Suprapubic skin (tissue), 4 donors: Measurements from ENCODE around the gene SPTAN1. TPM values are rescaled to one million over a fixed set of nuclear protein-coding genes. Genes with fewer than 3 reads are reported as not detected.

Experiments used
- DNase-seq, 2 donors: peaks; one replicate each; pipeline ENCODE4 v3.0.0-alpha.2; 2019; ENCODE audit warnings: low spot score in 2 of 2
- H3K27ac ChIP-seq: fragments of 200-600 bp; sonication (generic); one replicate; pipeline ENCODE4 v1.5.1; 2019
- H3K27me3 ChIP-seq: fragments of 200-600 bp; sonication (generic); one replicate; pipeline ENCODE4 v1.5.1; 2019
- H3K36me3 ChIP-seq: fragments of 200-600 bp; sonication (generic); one replicate; pipeline ENCODE4 v1.5.1; 2019
- H3K4me1 ChIP-seq: fragments of 200-600 bp; sonication (generic); one replicate; pipeline ENCODE4 v1.5.1; 2019
- H3K4me3 ChIP-seq: fragments of 200-600 bp; sonication (generic); one replicate; pipeline ENCODE4 v1.5.1; 2019; ENCODE audit warnings: mild to moderate bottlenecking
- H3K9me3 ChIP-seq: fragments of 200-600 bp; sonication (generic); one replicate; pipeline ENCODE4 v1.5.1; 2019
- EP300 ChIP-seq: sonication (generic); formaldehyde crosslinking; IDR thresholded peaks from one replicate; pipeline ENCODE4 v1.6.1; 2017; ENCODE audit warnings: antibody characterized with exemption
- POLR2A ChIP-seq, 2 donors: fragments of 450-650 bp; IDR thresholded peaks; one replicate each; pipeline ENCODE4 v1.6.1; 2017; ENCODE audit warnings: antibody characterized with exemption in 2 of 2, mild to moderate bottlenecking in 2 of 2, moderate library complexity in 2 of 2
- POLR2AphosphoS5 ChIP-seq, 3 donors: sonication (generic); formaldehyde crosslinking; IDR thresholded peaks; one replicate each; pipeline ENCODE4 v1.6.1; 2017; ENCODE audit warnings: antibody characterized with exemption in 3 of 3
- WGBS: methylation state at CpG from one replicate; pipeline ENCODE4 v1.1.5; 2018; 5-methylcytosine and 5-hydroxymethylcytosine counted together
- total RNA-seq, 4 donors: library from RNA; depleted of rRNA; stranded (reverse); fragments of >200 nt; gene quantifications; one replicate each; pipeline ENCODE4 v1.1.0, GENCODE V29; 2016
- TF ChIP-seq, protein P1 (sequence below), 2 donors: fragments of 200-600 bp in 1 of 2; fragments of 450-650 bp in 1 of 2; sonication (generic) in 1 of 2; IDR thresholded peaks; one replicate each; pipeline ENCODE4 v1.5.1; 2016 to 2019; ENCODE audit warnings: antibody characterized with exemption in 2 of 2, mild to moderate bottlenecking in 1 of 2, moderate library complexity in 1 of 2

The SPTAN1 gene
- total RNA-seq, 4 donors from 2014 or later: 251 to 476 (median 354) TPM

DNA sequence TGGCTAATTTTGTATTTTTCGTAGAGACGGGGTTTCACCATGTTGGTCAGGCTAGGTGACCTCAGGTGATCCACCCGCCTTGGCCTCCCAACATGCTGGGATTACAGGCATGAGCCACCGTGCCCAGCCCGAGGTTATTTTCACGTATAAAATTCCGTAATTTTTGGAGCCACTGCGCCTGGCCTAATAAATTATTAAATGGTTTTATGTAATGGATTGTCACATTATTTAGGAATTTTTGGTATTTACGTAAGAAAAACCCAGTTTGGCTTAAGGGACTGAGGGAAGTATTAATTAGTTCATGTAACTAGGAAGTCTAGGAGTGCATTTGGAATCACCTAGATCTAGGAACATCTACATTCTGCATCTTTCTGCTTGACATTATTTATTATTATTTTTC, 39.6 kb upstream of the SPTAN1 start:
- H3K36me3 ChIP-seq: peaks cover 85% of the 10 kb centered on the region

DNA sequence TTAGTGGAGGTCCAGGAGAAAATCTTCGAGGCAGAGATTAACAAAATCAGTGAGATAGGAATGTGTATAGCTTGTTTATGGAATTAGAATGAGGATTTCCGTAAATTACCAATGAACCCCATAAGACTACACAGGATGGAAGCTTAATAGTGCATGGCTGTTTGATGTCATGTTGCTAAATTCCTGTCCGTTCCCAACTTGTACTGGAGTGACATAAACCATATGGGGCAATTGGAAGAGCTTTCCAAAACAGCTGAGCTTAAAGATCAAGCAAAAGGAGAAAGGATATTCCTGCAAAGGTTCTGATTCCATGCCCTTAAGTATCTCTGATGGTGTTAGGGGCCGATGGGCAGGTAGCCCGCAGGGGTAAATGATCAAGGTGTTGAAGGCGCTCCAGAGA, 30.4 kb upstream of the SPTAN1 start:
- 92% methylated on average over 6 of the region's 6 CpGs for WGBS

More for the DNA sequence above, 39.6 kb upstream of the SPTAN1 start:
- TF ChIP-seq, protein P1, sequence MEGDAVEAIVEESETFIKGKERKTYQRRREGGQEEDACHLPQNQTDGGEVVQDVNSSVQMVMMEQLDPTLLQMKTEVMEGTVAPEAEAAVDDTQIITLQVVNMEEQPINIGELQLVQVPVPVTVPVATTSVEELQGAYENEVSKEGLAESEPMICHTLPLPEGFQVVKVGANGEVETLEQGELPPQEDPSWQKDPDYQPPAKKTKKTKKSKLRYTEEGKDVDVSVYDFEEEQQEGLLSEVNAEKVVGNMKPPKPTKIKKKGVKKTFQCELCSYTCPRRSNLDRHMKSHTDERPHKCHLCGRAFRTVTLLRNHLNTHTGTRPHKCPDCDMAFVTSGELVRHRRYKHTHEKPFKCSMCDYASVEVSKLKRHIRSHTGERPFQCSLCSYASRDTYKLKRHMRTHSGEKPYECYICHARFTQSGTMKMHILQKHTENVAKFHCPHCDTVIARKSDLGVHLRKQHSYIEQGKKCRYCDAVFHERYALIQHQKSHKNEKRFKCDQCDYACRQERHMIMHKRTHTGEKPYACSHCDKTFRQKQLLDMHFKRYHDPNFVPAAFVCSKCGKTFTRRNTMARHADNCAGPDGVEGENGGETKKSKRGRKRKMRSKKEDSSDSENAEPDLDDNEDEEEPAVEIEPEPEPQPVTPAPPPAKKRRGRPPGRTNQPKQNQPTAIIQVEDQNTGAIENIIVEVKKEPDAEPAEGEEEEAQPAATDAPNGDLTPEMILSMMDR (IDR thresholded peaks at IDR 0.05): no peak
- TF ChIP-seq POLR2A (IDR thresholded peaks at IDR 0.05): no peak
- peak in 1 of 2 donors; percentile 8 for DNase-seq
- H3K9me3 ChIP-seq: no peaks in the 10 kb centered on the region
- WGBS: 95% methylated on average over 9 of the region's 9 CpGs
- H3K4me1 ChIP-seq: no peaks in the 10 kb centered on the region
- H3K27me3 ChIP-seq: no peaks in the 10 kb centered on the region
- no peak overlapping the region for H3K27ac ChIP-seq
- no peak overlapping the region for H3K4me3 ChIP-seq

DNA sequence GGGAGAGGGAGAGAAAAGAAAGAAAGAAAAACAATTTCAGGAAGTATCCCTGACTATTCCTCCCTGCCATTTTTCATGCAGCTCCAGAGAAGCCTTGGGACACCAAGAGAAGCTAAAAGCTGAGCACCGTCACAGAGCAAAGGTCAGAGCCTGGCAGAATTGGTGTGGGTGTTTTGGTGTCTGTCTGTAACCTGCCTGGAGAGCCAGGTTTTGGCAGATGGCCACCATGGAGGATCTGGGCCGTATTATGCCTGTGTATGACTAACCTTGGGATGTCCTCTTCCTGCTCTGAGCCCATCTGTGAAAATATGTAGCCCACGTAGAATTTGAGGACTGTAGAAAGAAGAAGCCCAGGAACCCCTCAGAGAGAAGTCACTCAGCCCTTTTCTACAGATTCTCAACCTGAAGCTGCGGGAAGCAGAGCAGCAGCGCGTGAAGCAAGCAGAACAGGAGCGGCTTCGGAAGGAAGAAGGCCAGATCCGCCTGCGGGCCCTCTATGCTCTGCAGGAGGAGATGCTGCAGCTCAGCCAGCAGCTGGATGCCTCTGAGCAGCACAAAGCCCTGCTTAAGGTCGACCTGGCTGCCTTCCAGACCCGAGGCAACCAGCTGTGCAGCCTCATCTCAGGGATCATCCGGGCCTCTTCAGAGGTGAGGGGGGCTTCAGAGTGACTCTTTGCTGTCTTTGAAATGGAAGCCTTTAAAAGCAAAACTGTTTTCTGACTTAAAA, 29.0 kb upstream of the SPTAN1 start:
- TF ChIP-seq POLR2A (IDR thresholded peaks at IDR 0.05) (no peak), EP300 (no peak), POLR2AphosphoS5 (IDR thresholded peaks at IDR 0.05) (no peak)
- TF ChIP-seq, protein P1 (IDR thresholded peaks at IDR 0.05): no peak
- no peak overlapping the region for H3K4me3 ChIP-seq
- H3K9me3 ChIP-seq: no peaks in the 10 kb centered on the region
- H3K4me1 ChIP-seq: peaks cover 4% of the 10 kb centered on the region
- WGBS: 52% methylated on average over 12 of the region's 13 CpGs
- peaks cover 85% of the 10 kb centered on the region for H3K36me3 ChIP-seq
- no peak for DNase-seq
- H3K27ac ChIP-seq: peak overlapping the region; percentile 4
- no peaks in the 10 kb centered on the region for H3K27me3 ChIP-seq

More for the DNA sequence above, 30.4 kb upstream of the SPTAN1 start:
- no peaks in the 10 kb centered on the region for H3K9me3 ChIP-seq
- no peaks in the 10 kb centered on the region for H3K27me3 ChIP-seq
- H3K4me3 ChIP-seq: no peak overlapping the region
- DNase-seq: no peak
- peaks cover 4% of the 10 kb centered on the region for H3K4me1 ChIP-seq
- peaks cover 85% of the 10 kb centered on the region for H3K36me3 ChIP-seq
- H3K27ac ChIP-seq: no peak overlapping the region
- TF ChIP-seq POLR2A (IDR thresholded peaks at IDR 0.05) (no peak), EP300 (no peak), POLR2AphosphoS5 (IDR thresholded peaks at IDR 0.05) (no peak)
- TF ChIP-seq, protein P1 (IDR thresholded peaks at IDR 0.05): no peak

DNA sequence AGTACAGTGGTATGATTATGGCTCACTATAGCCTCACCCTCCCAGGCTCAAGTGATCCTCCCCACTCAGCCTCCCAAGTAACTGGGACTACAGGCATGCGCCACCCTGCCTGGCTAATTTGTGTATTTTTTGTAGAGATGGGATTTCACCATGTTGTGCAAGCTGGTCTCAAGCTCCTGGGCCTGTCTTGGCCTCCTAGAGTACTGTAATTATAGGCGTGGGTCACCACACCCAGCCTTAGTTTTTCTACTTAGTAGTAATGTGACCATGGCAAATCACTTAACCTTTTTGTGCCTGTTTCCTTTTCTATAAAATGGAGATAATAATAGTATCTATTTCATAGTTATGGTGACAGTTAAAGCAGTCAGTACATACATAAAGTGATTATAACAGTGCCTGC, 25.7 kb upstream of the SPTAN1 start:
- peaks cover 91% of the 10 kb centered on the region for H3K36me3 ChIP-seq
- H3K27ac ChIP-seq: no peak overlapping the region
- peaks cover 4% of the 10 kb centered on the region for H3K4me1 ChIP-seq
- H3K4me3 ChIP-seq: no peak overlapping the region
- DNase-seq: no peak
- TF ChIP-seq, protein P1 (IDR thresholded peaks at IDR 0.05): no peak
- TF ChIP-seq POLR2A (IDR thresholded peaks at IDR 0.05) (no peak), POLR2AphosphoS5 (IDR thresholded peaks at IDR 0.05) (no peak), EP300 (no peak)
- 65% methylated on average over 2 of the region's 2 CpGs for WGBS
- H3K27me3 ChIP-seq: no peaks in the 10 kb centered on the region
- no peaks in the 10 kb centered on the region for H3K9me3 ChIP-seq

DNA sequence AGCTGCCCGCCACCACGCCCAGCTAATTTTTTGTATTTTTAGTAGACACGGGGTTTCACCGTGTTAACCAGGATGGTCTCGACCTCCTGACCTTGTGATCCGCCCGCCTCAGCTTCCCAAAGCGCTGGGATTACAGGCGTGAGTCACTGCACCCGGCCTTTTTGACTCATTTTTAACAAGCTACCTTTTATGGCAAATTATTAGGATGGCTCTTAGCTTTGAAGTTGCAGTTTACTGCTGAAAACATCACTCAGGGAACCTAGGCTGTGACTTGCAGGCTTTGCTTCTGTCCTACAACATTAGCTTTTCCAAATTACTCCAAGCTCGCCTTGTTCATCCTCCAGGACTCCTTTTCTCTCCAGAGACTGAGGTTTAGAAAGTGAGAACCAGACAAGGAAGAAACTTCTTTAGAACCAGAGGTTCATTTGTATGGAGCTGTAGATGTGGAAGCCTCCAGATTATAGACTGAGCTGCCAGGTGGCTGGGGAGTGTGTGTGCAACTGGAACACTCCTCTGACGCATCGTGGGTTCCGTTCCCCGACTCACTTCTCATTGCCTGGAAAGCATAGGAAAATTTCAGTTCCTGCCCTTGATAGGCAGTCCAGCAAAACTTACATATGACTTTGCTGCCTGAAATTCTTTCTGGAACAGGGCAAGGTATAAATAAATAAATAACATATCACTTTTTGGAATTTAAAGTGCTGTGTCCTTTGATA, 23.8 kb upstream of the SPTAN1 start:
- Histone ChIP-seq H3K27me3 (no peaks in the 10 kb centered on the region), H3K4me3 (no peak overlapping the region), H3K9me3 (no peaks in the 10 kb centered on the region), H3K4me1 (peaks cover under 1% of the 10 kb centered on the region), H3K36me3 (peaks cover 95% of the 10 kb centered on the region), H3K27ac (no peak overlapping the region)
- 88% methylated on average over 15 of the region's 15 CpGs for WGBS
- no peak for DNase-seq
- TF ChIP-seq EP300 (no peak), POLR2A (IDR thresholded peaks at IDR 0.05) (no peak), POLR2AphosphoS5 (IDR thresholded peaks at IDR 0.05) (no peak)
- TF ChIP-seq, protein P1 (IDR thresholded peaks at IDR 0.05): no peak
